H1 (cell line): ENCODE measurements around the gene WBP1L.

Experiments used
- CTCF ChIP-seq, 3 experiments: IDR thresholded peaks; 1 replicate in 2 of 3; 2 replicates in 1 of 3; pipeline versions ENCODE4 v1.5.1 to v1.6.1; 2011; ENCODE audit warnings: low read length in 3 of 3, mild to moderate bottlenecking in 3 of 3, inconsistent platforms in 2 of 3, low read depth in 1 of 3, moderate library complexity in 1 of 3; ENCODE audit not compliant: insufficient read depth in 1 of 3; ENCODE audit errors: control extremely low read depth in 1 of 3
- EP300 ChIP-seq, 2 experiments: IDR thresholded peaks; 1 replicate in 1 of 2; 2 replicates in 1 of 2; pipeline ENCODE4 v1.6.1; 2011 to 2012; ENCODE audit warnings: low read depth in 2 of 2, low read length in 2 of 2, mild to moderate bottlenecking in 2 of 2, borderline replicate concordance in 1 of 2, inconsistent platforms in 1 of 2, moderate library complexity in 1 of 2
- EZH2 ChIP-seq: fragments of 200-600 bp; sonication (generic); IDR thresholded peaks from 2 replicates; pipeline ENCODE4 v1.7.1; 2012; ENCODE audit warnings: low read depth, mild to moderate bottlenecking, moderate library complexity, low read length, inconsistent platforms; ENCODE audit not compliant: severe bottlenecking
- JUN ChIP-seq: IDR thresholded peaks from 2 replicates; pipeline ENCODE4 v1.6.1; 2011; ENCODE audit warnings: low read depth, mild to moderate bottlenecking, improper control_type of control experiment, low read length
- JUND ChIP-seq: IDR thresholded peaks from 2 replicates; pipeline ENCODE4 v1.6.1; 2011; ENCODE audit warnings: mild to moderate bottlenecking, improper control_type of control experiment, low read length
- POLR2A ChIP-seq, 2 experiments: IDR thresholded peaks; 1 replicate in 1 of 2; 2 replicates in 1 of 2; pipeline ENCODE4 v1.6.1; 2011; ENCODE audit warnings: low read depth in 2 of 2, low read length in 2 of 2, mild to moderate bottlenecking in 2 of 2; ENCODE audit errors: control extremely low read depth in 1 of 2
- POLR2AphosphoS5 ChIP-seq: IDR thresholded peaks from 2 replicates; pipeline ENCODE4 v1.6.1; 2011; ENCODE audit warnings: low read depth, low read length
- RXRA ChIP-seq: IDR thresholded peaks from 2 replicates; pipeline ENCODE4 v1.6.1; 2011; ENCODE audit warnings: low read depth, mild to moderate bottlenecking, low read length, moderate library complexity; ENCODE audit not compliant: insufficient read depth
- SIN3A ChIP-seq, 2 experiments: IDR thresholded peaks in 1 of 2; conservative IDR thresholded peaks in 1 of 2; 2 replicates each; pipeline ENCODE4 v1.6.1; 2011 to 2012; ENCODE audit warnings: low read length in 2 of 2, improper control_type of control experiment in 1 of 2, low read depth in 1 of 2, mild to moderate bottlenecking in 1 of 2
- SIX5 ChIP-seq: IDR thresholded peaks from 2 replicates; pipeline ENCODE4 v1.6.1; 2011; ENCODE audit warnings: mild to moderate bottlenecking, low read depth, low read length
- TBP ChIP-seq: IDR thresholded peaks from 2 replicates; pipeline ENCODE4 v1.6.1; 2011; ENCODE audit warnings: low read depth, low read length, improper control_type of control experiment
- TCF12 ChIP-seq: IDR thresholded peaks from 2 replicates; pipeline ENCODE4 v1.6.1; 2011; ENCODE audit warnings: low read depth, mild to moderate bottlenecking, low read length
- TF ChIP-seq, protein P1 (sequence below): IDR thresholded peaks from 2 replicates; pipeline ENCODE4 v1.6.1; 2012; ENCODE audit warnings: inconsistent platforms

DNA sequence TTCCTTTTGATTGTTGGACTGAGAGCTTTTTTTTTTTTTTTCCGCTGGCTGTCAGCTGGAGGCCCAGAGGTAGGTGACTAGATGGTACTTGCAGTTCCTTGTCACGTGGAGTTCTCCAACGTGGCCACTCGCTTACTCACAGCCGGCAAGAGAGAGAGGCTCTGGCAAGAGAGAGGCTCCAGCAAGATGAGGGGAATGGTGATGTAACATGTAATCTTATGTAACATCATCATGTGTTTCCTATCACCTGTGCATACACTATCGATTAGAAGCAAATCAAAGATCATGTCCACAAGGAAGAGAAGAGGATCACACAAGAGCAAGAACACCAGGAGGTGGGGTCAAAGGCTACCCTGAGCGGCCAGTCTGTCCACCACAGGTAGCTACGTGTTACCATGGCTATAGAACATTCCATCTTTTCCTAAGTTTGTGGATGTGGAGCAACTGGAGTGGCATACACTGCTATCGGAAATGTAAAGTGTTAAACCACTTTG lies 106.3 kb downstream of the WBP1L start:
- TF ChIP-seq SIN3A (conservative IDR thresholded peaks at IDR 0.05 in 1 of 2, IDR thresholded peaks at IDR 0.05 in 1 of 2; ENCODE audit: low read depth in 1 of 2, low read length in 2 of 2) (no peak), POLR2AphosphoS5 (no peak), SIX5 (no peak), CTCF (IDR thresholded peaks at IDR 0.05; ENCODE audit: control extremely low read depth in 1 of 3, insufficient read depth in 1 of 3, low read depth in 1 of 3, low read length in 3 of 3) (no peak), JUN (no peak), TBP (no peak), RXRA (no peak), TCF12 (no peak), JUND (no peak), POLR2A (IDR thresholded peaks at IDR 0.05; ENCODE audit: control extremely low read depth in 1 of 2, low read depth in 2 of 2, low read length in 2 of 2) (no peak), EP300 (IDR thresholded peaks at IDR 0.05; ENCODE audit: borderline replicate concordance in 1 of 2, low read depth in 2 of 2, low read length in 2 of 2) (no peak), EZH2 (no peak)
- TF ChIP-seq, protein P1, sequence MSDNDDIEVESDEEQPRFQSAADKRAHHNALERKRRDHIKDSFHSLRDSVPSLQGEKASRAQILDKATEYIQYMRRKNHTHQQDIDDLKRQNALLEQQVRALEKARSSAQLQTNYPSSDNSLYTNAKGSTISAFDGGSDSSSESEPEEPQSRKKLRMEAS = no peak
